HK-2 (cell line): Measurements from ENCODE around the gene KLF16.

Source experiments
- DNase-seq: peaks from one replicate; pipeline ENCODE4 v3.0.0-alpha.2; 2018; ENCODE audit not compliant: unreplicated experiment

Gene KLF16

DNA sequence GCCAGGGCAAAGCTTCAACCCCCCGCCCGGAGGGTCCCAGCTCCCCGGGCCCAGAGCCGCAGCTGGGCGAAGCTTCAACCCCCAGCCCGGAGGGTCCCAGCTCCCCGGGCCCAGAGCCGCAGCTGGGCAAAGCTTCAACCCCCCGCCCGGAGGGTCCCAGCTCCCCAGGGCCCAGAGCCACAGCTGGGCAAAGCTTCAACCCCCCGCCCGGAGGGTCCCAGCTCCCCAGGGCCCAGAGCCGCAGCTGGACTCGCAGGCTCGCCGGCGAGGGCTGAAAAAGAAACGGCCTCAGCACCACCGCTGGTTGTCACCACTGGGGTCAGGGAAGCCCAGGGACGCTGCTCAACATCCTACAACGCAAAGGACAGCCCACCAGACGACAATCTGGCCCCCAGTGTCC lies 20.3 kb downstream of the KLF16 start:
- no peak for DNase-seq

DNA sequence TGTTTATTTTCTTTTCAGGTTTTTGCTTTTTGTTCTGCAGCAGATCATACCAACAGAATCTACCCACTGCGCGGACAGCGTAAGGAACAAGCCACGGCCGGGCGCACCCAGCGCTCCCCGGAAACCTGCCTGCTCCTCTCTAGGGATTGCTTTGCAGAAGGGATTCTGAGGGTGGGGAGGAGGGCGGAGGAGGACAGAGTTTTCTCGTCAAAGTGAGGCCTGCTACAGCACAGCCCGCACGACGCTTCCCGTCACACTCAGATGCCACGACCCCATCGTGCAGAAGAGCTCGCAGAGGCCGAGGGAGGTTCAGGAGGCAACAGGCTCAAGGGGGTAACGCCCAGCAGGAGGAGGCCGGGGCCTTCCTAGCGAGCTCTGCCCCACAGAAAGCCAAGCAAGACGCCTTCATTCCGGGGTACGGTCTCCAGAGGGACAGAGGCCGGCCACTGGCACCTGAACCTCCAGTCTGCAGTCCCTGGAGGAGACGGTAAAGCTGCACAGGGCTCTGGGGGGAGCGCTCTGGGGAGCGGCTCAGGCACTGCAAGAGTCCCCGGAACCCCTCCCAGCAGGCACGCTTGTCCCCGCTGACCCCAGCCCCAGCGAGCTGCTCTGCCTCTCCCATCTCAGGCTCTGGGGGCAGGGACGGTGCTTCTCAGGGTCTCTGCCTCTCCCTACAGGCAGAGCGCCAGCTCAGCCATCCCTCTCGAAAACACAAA lies 22.0 kb downstream of the KLF16 start:
- no peak for DNase-seq

DNA sequence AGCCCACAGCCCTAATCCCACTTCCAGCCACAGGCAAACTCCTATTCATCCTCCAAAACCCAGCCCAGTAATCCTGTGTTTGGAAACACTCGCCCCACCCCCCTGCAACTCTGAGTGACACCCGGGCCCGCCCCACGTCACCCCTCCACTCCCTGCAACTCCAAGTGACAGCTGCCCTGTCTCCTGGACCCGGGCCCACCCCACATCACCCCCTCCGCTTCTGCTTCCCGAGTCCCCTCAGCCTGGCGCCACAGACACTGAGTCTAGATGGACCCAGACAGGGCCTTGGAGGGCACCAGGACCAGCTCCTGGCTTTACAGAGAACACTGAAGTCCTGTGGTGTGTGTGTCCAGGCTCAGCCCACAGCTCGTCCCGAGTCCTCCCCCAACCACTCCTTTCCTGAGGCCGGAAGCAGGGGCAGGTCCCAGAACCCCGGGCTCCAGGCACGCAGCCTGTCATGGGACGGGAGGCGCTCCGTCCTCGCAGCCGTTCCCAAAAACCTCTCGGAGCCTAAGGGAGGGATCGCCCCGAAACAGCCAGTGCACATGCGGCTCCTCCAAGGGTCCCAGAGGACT lies 22.8 kb downstream of the KLF16 start:
- DNase-seq: no peak

DNA sequence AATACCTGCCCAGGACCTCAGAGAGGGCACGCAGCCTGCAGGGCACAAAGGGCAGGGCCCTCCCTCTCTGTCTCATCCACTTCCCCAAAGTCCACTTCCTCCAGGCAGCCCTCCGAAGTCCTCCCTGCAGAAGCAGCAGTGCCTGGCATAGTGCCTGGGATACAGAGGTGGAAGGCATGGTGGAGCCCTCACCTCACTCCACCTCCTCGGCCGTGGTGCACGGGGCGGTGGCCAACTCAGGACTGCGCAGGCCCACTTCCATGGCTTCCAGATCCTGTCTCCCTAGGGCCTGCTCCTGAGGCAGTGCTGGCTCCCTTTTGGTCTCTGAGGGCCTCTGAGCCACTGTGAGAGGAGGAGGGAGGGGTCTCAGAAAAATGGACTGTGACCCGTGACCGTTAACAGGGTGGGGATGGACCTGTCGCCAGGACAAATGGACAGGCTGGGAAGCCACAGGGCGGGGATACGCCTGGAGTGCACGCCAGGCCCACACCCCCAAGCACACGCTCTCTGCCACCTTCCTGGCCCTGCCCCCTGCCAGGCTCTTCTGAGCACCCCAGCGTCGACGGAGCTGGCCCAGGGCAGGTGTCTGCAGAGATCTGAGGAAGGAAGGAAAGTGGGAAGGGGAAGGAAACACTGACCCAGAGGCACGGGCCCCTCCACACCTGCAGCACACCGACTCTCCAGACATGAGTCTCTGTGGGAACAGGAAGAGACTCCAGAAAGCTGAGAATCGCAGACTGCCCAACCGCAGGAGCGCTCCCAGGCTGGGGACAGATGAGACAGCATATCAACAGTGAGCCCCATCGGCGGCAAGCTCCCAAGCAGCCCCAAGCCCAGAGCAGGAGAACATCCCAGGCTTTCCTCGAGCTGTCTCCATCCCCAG lies 23.5 kb downstream of the KLF16 start:
- no peak for DNase-seq

DNA sequence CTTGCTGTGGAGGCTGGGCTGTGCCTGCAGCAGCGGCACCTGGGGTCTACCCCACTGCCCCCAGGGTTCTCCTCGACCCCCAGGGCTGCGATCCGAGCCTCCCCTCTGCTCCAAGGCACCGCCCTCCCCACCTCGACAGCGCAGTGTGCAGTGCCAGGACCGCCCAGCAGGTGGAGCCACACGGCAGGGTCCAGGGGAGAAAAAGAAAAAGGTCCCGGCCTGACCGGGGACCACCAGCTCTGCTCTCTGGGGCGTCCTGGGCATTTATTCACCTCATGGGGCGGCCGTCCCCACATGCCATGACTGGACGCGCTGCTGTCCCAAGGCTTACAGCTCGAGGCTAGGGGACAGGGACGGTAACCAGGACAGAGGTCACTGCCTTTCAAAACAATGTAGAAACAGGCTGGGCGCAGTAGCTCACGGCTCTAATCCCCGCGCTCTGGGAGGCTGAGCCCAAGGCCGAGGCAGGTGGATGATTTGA lies 25.7 kb downstream of the KLF16 start:
- DNase-seq: peak; percentile 51

DNA sequence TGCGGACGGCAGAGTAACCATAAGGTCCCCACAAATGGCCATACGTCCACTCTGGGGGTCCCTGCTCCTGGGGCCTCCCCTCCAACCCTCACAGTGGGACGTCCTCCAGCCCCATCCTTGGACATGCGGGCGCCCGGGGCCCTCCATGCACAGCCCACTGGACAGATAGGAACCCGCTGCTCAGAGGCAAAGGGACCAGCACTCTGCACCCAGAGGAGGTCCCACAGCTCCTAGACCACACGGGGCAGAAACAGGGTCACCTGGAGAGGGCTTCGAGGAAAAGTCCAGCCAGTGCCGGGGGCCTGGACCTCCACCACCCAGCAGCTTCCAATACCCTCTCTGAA lies 26.2 kb downstream of the KLF16 start:
- no peak for DNase-seq

DNA sequence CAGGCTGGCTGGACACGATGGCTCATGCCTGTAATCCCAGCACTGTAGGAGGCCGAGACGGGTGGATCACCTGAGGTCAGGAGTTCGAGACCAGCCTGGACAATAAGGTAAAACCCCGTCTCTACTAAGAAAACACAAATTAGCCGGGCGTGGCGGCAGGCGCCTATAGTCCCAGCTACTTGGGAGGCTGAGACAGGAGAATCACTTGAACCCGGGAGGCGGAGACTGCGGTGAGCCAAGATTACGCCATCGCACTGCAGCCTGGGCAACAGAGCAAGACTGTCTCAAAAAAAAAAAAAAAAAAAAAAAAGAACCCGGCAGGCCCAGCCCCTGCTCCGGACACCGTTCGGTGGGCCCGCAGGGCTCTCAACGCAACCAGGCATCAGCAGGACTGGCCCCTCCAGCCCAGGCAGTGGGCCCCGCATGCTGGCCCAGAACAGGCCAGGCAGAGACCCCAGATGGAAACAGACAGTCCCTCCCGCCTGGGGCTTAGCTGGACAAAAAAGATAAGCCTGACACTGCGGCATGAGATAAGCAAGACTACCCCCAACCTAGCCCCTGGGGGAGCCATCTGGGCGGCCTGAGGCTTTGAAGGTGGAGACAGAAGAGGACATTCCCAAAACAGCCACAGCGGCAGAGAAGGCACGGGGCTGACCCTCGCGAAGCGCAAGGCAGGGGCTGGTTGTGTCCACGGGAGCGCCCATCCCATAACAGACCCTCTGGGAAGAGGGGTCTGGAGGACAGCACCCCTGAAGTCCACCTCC lies 26.7 kb downstream of the KLF16 start:
- DNase-seq: no peak

DNA sequence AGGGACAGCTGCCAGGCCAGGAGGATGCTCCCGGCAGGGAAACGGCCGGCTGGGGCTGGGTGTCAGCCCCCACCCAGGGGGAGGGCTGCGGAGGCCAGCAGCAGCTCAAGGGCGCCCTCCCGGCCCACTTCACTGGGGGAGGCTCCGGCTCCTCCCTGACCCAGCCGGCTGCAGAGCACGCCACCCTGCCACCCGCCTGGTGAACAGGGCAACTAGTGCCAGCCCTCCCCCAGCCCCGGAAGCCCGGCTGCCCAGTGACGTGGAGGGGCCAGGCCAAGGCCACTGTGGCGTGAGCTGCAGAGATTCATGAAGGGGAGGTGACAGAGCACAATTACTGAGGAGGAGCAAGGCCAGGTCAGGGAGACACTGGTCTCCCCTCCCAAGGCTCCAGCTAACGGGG lies 29.8 kb downstream of the KLF16 start:
- no peak for DNase-seq

DNA sequence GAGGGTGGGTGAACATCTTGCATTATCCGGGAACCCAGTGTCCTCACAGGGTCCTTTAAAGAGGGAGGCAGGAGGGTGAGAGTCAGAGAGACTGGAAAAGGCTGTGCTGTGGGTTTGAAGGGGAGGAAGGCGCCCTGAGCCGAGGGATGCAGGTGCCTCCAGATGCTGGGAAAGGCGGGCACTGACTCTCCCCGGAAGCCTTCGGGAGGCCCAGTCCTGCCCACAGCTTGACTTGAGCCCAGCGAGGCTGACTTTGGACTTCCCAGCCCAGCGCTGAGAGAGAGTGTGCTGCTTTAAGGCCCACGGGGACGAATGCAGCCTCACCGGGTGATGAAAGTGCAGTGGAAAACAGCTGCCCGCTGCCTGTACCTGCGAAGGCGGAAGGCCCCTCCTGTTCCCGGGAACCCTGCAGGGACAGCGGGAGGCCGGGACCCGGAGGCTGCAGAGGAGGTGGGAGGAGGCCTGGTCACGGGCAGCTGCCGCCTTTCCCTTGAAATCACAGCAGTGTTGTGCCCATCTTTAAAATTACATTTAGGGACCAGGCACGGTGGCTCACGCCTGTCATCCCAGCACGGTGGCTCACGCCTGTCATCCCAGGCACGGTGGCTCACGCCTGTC lies 31.2 kb downstream of the KLF16 start:
- DNase-seq: no peak

DNA sequence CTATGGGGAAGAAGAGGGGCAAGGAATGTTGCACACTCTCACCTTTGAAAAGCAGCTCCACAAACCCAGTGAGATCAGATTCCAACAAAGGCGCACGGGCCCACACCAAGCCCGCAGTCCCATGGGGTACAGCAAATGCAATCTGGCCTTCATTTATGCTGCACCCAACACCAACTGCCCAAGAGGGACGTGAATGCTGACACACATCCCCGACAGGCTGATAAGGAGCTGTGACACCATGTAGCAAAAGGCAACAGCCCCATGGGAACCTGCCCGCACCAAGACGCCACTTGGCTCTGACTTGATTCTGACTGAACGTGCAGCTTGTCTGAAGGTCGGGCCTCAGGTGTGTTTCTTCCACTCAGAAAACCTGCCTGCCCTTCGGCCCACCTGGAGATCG lies 32.4 kb downstream of the KLF16 start:
- no peak for DNase-seq

DNA sequence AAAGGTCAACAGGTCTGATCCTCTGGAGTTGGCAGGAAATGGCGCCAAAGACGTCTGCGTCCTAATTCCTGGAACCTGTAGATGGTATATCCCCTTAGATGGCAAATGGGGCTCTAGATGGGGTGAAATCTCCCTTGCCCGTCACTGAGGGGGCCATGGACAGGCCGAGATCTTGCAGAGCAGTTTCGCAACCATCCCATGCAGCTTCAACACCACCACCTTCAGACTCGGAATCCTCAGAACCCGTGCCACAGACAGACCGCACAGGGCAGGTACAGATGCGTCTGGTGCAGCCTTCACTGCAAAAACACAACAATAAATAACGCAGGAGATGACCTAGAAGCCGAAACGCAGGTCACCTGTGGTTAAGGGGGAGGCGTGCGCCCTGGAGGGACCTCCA lies 32.8 kb downstream of the KLF16 start:
- no peak for DNase-seq

DNA sequence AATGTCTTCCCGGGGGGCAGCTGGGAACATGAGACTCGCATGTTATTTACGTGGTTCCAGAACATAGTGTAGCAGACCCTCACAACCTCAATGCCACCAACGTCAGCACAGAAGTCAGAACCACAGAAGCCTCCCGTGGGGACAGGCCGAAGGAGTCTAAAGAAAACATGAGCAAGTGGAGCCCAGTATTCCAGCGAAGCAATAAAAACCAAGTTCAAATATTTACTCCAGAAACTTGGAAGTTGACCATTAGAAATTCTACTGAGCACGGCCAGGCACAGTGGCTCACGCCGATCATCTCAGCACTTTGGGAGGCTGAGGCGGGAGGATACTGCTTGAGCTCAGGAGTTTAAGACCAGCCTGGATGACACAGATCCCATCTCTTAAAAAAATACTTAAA lies 33.4 kb downstream of the KLF16 start:
- DNase-seq: no peak

DNA sequence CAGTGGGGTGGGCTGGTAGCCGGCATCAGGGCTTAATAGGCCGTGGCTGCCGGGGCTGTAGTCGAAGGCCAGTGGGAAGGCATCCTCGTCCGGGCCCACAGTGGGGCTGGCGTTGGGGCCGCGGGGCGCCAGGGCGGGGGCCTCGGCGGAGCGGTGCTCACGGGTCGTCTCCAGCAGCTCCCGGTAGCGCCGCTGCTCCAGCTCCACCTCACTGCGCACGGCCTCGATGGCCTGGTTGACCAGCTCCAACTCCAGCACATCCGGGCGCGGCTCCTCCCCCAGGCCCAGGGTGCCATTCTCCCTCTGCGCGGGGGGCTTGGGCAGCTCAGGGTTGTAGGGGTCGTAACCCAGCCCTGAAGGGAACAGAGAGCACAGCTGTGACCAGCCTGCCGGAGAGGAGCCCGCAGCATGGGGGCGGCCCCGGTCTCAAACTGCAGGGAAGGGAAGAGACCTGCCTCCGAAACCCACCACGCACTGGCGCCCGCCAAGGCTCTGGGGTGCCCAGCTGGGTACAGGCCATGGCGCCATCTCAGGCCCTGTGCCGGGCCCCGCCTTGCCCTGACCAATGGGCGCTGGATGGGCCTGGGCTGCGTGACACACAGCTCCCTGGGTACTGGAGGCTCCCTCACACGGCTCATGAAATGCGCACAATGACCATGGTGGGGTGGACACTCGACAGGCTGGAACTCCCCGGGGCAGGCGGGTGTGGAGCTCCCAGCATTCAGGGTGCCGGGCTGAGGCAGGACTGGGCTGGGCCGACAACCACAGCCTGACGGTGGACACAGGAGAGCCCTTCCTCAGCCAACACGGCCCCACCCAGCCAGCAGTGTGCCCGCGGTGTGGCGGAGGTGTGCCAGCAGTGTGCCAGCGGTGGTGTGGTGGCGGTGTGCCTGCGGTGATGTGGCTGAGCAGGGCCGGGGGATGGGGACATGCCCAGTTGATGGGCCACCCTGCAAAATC lies 34.8 kb downstream of the KLF16 start:
- no peak for DNase-seq

DNA sequence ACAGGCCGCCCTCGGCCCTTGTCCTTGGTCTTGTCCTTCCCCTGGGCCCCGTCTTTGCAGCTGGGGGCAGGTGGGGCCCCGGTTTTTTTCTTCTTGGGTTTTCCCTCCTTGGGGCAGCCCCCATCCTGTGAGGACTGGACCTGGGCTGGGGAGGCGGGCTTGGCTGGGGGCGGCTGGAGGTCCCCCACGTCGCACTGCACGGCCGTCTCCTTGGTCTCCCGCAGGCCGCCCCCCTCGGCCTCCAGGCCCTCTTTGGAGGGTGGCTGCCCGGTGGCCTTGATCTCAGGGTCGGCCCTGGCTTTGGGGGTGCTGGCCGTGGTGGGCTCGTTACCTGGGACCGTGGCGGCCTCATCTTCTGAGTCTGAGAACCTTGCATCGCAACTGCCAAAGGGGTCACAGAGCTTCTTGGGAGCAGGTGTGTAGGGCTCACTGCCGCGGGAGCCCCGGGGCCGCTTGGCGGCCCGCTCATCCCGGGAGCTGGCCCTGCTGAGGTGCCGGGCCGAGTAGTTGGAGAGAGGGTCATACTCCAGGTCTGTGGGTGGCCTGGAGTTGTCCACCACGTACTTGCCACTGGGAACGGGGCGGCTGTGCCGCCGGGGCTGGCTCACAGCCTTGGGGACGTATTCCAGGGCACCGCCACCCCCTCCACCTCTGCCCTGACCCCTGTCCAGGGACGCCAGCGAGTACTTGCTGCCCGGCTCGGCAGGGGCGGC lies 35.7 kb downstream of the KLF16 start:
- no peak for DNase-seq

DNA sequence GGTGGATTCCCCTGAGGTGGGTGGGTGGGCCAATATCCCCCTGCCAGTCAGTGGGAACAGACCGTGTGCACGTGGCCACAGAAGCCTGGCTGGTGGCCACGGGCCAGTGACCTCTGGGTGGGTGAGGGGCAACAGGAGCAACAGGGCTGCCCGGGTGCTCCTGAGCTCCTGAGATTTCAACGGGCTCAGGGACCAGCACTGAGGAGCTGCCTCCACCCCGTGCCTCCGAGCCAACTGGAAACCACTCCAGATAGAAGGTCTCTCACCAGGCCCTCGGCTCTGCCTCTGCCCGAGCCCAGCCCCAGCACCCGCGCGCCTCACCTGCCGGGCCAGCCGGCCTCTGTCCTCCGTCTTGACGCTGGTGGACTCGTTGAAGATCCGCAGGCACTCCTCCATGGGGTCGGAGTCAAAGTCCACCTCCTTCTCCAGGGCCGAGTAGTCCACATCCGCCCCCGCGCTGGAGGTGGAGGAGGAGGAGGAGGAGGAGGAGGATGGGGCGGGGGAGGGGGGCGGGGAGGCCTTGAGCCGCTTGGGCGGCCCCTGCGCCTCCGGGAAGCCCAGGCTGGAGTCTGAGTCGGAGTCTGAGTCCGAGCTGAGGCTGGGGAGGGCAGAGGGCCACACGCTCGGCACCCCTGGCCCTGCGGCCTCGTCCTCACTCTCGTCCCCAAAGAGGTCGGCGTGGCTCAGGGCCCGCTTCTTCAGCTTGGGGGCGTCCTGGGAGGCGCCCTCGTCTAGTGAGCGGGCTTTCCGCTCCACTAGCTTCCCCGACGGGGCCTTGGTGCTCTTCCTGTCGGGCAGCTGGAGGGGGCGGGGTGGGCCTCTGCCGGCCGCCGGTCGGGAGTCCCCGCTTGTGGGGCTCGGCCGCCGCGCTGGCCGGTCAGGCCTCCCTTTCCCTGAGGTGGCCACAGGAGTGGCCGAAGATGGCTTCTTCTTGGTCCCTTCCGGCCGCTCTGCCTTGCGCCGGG lies 36.5 kb downstream of the KLF16 start:
- peak; percentile 89 for DNase-seq

DNA sequence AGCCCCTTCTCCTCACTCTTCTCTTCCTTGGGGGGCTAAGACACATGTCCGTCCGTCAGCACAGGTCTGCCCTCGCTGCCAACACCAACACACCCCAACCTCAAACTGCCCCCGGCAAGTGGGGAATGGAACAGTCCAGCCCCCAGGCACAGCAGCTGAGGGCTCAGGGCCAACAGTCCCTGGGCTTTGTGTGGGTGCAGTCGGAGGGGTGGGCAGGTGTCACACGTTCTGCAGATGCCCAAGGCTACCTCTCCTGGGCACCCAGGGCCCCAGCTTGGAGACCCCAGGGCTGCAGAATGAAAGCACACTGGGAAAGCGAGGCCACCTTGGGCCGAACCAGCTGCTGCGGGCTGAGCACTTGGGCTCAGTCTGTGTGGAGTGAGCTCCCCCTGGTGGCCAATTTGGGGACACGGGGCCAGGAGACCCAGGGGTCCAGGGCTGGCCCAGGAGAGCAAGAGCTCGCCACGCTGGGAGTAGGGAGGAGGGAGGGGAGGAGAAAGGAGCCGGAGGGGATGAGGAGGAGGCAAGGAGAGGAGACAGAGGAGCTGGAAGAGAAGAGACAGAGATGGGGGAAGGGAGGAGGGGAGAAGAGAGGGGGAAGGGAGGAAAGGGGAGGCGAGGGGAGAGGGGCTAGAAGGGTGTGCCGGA lies 37.3 kb downstream of the KLF16 start:
- DNase-seq: peak; percentile 82

DNA sequence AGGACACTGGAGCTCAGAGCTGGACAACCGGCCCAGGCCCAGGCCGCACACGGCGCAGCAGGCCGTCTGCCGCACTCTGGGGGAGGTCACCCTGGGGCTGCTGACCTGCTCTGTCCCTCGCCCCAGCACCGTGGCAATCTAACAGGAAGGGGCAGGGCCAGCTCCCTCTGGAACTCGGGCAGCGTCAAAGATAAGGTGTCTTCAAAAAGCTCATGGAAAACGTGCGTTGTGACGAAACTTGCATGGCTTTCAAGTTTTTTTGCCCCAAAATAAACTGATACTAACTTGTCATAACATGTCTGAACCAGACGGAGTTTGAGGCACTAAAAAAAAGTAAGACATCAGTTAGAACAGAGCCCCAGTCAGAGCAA lies 39.1 kb downstream of the KLF16 start:
- no peak for DNase-seq

DNA sequence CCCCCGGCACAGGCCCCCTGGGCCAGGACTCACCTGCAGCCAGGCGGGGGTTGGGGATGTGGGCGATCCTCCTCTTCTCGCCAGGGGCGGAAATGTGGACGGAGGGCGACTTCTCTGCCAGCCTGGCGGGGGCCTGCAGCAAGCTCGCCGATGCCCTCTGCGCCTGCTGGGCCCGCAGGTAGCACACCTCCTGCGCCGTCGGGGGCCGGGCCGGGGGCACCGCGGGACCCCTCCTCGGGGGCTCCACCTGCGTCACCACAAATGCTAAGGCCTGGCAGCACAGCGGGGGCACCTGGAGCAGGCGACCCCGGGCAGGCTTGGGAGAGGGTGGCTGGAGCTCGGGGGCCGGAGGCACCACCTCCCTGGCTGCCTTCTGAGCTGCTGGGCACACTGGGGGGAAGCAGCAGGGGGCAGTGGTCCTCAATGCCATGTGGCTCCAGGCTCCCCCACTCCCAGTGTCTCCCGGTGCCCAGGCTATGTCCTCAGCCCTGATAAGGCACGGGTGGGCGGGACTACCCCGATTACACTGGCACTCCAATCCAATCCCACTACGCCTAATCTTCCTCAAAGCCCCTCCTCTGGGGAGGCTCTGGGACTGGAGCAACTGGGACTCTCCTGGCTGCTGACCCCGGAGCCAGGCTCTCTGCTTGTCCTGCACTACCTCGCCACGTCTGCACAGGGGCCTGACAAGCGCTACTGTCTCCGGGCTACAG lies 39.7 kb downstream of the KLF16 start:
- no peak for DNase-seq
